Thoracic aorta (tissue), 2 donors: ENCODE data around the gene GPR143. TPM values are rescaled to one million over a fixed set of nuclear protein-coding genes. Genes with fewer than 3 reads are reported as not detected.

Experiments used
- ATAC-seq: fragments of 150-250 bp; one replicate; pipeline ENCODE4 v1.8.0; 2017; ENCODE audit warnings: low read depth; ENCODE audit not compliant: insufficient number of reproducible peaks, low FRiP score
- DNase-seq: peaks from one replicate; pipeline ENCODE4 v3.0.0-alpha.2; 2020; ENCODE audit warnings: low spot score
- H3K27ac ChIP-seq, 2 donors: fragments of 200-600 bp; sonication (generic); 1 replicate in 1 of 2; 2 replicates in 1 of 2; pipeline ENCODE4 v1.5.1; 2016; ENCODE audit warnings: mild to moderate bottlenecking in 2 of 2, moderate library complexity in 2 of 2
- H3K27me3 ChIP-seq: fragments of 200-600 bp; sonication (generic); replicated peaks from 2 replicates; pipeline ENCODE4 v1.6.0; 2016; ENCODE audit warnings: mild to moderate bottlenecking; ENCODE audit not compliant: insufficient read depth
- H3K36me3 ChIP-seq: fragments of 200-600 bp; sonication (generic); one replicate; pipeline ENCODE4 v1.5.1; 2016
- H3K4me1 ChIP-seq, 2 donors: fragments of 200-600 bp; sonication (generic); 1 replicate in 1 of 2; 2 replicates in 1 of 2; pipeline versions ENCODE4 v1.5.1 to v1.6.0; 2016; ENCODE audit warnings: low read depth in 2 of 2, mild to moderate bottlenecking in 1 of 2; ENCODE audit not compliant: control insufficient read depth in 1 of 2
- H3K4me3 ChIP-seq: fragments of 200-600 bp; sonication (generic); 2 replicates; pipeline ENCODE4 v1.5.1; 2016; ENCODE audit warnings: mild to moderate bottlenecking
- H3K9me3 ChIP-seq: fragments of 200-600 bp; sonication (generic); 2 replicates; pipeline ENCODE4 v1.5.1; 2016
- CTCF ChIP-seq: fragments of 200-600 bp; sonication (generic); IDR thresholded peaks from one replicate; pipeline ENCODE4 v1.5.1; 2019; ENCODE audit warnings: antibody characterized with exemption
- total RNA-seq, 2 donors: library from RNA; depleted of rRNA; stranded (reverse); fragments of >200 nt; gene quantifications; one replicate each; pipeline versions ENCODE4 v1.1.0 to v1.2.3, GENCODE V29; 2016

GPR143 gene
- total RNA-seq, 2 donors from 2014 or later: 2.6 TPM; not detected in 1

- Histone ChIP-seq H3K9me3 (no peaks in the 10 kb centered on the region), H3K36me3 (no peaks in the 10 kb centered on the region), H3K4me3 (no peak overlapping the region), H3K27ac (no peak overlapping the region), H3K27me3 (no peaks in the 10 kb centered on the region), H3K4me1 (no peaks in the 10 kb centered on the region)
- TF ChIP-seq CTCF: no peak
- DNase-seq (no peak), ATAC-seq (no peak)
Observed at GRCh38 chrX:9802737-9803136, 37.1 kb upstream of the GPR143 start.

- Histone ChIP-seq H3K9me3 (no peaks in the 10 kb centered on the region), H3K36me3 (no peaks in the 10 kb centered on the region), H3K4me1 (no peaks in the 10 kb centered on the region), H3K27ac (no peak overlapping the region), H3K4me3 (no peak overlapping the region), H3K27me3 (no peaks in the 10 kb centered on the region)
- TF ChIP-seq CTCF: no peak
- no peak for DNase-seq
- no peak for ATAC-seq
Observed at GRCh38 chrX:9797384-9798360, 32.0 kb upstream of the GPR143 start.

GRCh38 chrX:9794495-9794894, 28.8 kb upstream of the GPR143 start:
- Histone ChIP-seq H3K27me3 (no peaks in the 10 kb centered on the region), H3K4me1 (no peaks in the 10 kb centered on the region), H3K36me3 (no peaks in the 10 kb centered on the region), H3K4me3 (no peak overlapping the region), H3K27ac (no peak overlapping the region), H3K9me3 (no peaks in the 10 kb centered on the region)
- ATAC-seq (no peak), DNase-seq (no peak)
- no peak for TF ChIP-seq CTCF

GRCh38 chrX:9790866-9791265, 25.2 kb upstream of the GPR143 start:
- no peak for DNase-seq
- no peak overlapping the region for H3K4me3 ChIP-seq
- peaks cover 0 to 6% of the 10 kb centered on the region in 2 donors for H3K4me1 ChIP-seq
- no peaks in the 10 kb centered on the region for H3K36me3 ChIP-seq
- no peaks in the 10 kb centered on the region for H3K9me3 ChIP-seq
- no peak for ATAC-seq
- no peaks in the 10 kb centered on the region for H3K27me3 ChIP-seq
- TF ChIP-seq CTCF: no peak
- H3K27ac ChIP-seq: no peak overlapping the region

GRCh38 chrX:9789555-9789954, 23.9 kb upstream of the GPR143 start:
- H3K36me3 ChIP-seq: no peaks in the 10 kb centered on the region
- no peak for TF ChIP-seq CTCF
- no peaks in the 10 kb centered on the region for H3K9me3 ChIP-seq
- no peak overlapping the region for H3K4me3 ChIP-seq
- DNase-seq (no peak), ATAC-seq (no peak)
- peaks cover 0 to 11% of the 10 kb centered on the region in 2 donors for H3K4me1 ChIP-seq
- H3K27ac ChIP-seq: no peak overlapping the region
- H3K27me3 ChIP-seq: no peaks in the 10 kb centered on the region
